Activated T-helper 1 cell treated with anti-CD3 and anti-CD28 coated beads, Interleukin-12 subunit alpha, Interleukin-12 subunit beta, Interleukin-2, Interleukin-4 antibody, amounts not matched to agents 30 ng/mL and 10 ng/mL and 1 ng/mL, durations not matched to agents 14 hours and 24 hours and 36 hours (primary cell): ENCODE data around the gene PIMREG. TPM values are rescaled to one million over a fixed set of nuclear protein-coding genes. Genes with fewer than 3 reads are reported as not detected.
"Not testable (repeated sequence)": the region's sequence is repeated elsewhere in the genome, so short reads cannot be mapped to it uniquely, and the experiment has no call there.

Experiments
- DNase-seq: peaks from one replicate; pipeline ENCODE4 v3.0.0; 2021; ENCODE audit warnings: low spot score
- H3K27ac Mint-ChIP-seq: one replicate; pipeline ENCODE4 v1.8.0; 2021; ENCODE audit warnings: mild to moderate bottlenecking, mixed read lengths
- H3K27me3 Mint-ChIP-seq: one replicate; pipeline ENCODE4 v1.8.0; 2022; ENCODE audit warnings: mild to moderate bottlenecking, moderate library complexity, mixed read lengths; ENCODE audit not compliant: insufficient read depth
- H3K36me3 Mint-ChIP-seq: one replicate; pipeline ENCODE4 v1.8.0; 2021; ENCODE audit warnings: low read depth, mixed read lengths
- H3K4me1 Mint-ChIP-seq: one replicate; pipeline ENCODE4 v1.8.0; 2021; ENCODE audit warnings: low read depth, mixed read lengths
- H3K4me3 Mint-ChIP-seq: one replicate; pipeline ENCODE4 v1.8.0; 2021; ENCODE audit warnings: mild to moderate bottlenecking, moderate library complexity, mixed read lengths
- H3K9me3 Mint-ChIP-seq: one replicate; pipeline ENCODE4 v1.8.0; 2021; ENCODE audit warnings: mixed read lengths
- intact Hi-C: fragments of 100-400 bp; cut with micrococcal nuclease; formaldehyde crosslinking; loops from one replicate; pipeline ENCODE4 v1.15.1; 2024
- total RNA-seq: library from RNA; stranded (reverse); gene quantifications from 2 replicates; pipeline ENCODE4 v1.2.3, GENCODE V29; 2022

The PIMREG gene
- total RNA-seq, 1 donor from 2014 or later = 6.8 TPM

GRCh38 chr17:6479622-6480302 lies 35.5 kb downstream of the PIMREG start:
- intact Hi-C loops = no loop called here
- Mint-ChIP-seq H3K27me3 (peaks cover 3% of the 10 kb centered on the region), H3K27ac (no peak overlapping the region), H3K4me3 (no peak overlapping the region), H3K9me3 (no peaks in the 10 kb centered on the region), H3K36me3 (no peaks in the 10 kb centered on the region), H3K4me1 (no peaks in the 10 kb centered on the region)
- no peak for DNase-seq

GRCh38 chr17:6480303-6480675 lies 36.0 kb downstream of the PIMREG start:
- intact Hi-C loops = no loop called here
- Mint-ChIP-seq H3K27me3 (peaks cover 5% of the 10 kb centered on the region), H3K9me3 (no peaks in the 10 kb centered on the region)

GRCh38 chr17:6482105-6482455 lies 37.8 kb downstream of the PIMREG start:
- Mint-ChIP-seq H3K9me3 (no peaks in the 10 kb centered on the region), H3K27me3 (peaks cover 7% of the 10 kb centered on the region), H3K27ac (no peak overlapping the region), H3K36me3 (no peaks in the 10 kb centered on the region), H3K4me3 (no peak overlapping the region), H3K4me1 (no peaks in the 10 kb centered on the region)
- no peak for DNase-seq
- intact Hi-C loops = no loop called here

More at GRCh38 chr17:6480303-6480675, 36.0 kb downstream of the PIMREG start:
- Mint-ChIP-seq H3K4me3 (no peak overlapping the region), H3K4me1 (no peaks in the 10 kb centered on the region), H3K36me3 (no peaks in the 10 kb centered on the region), H3K27ac (no peak overlapping the region)
- no peak for DNase-seq

GRCh38 chr17:6482796-6483195 lies 38.5 kb downstream of the PIMREG start:
- intact Hi-C loops, H3K4me1 Mint-ChIP-seq, H3K27me3 Mint-ChIP-seq, H3K4me3 Mint-ChIP-seq, H3K27ac Mint-ChIP-seq, H3K9me3 Mint-ChIP-seq, H3K36me3 Mint-ChIP-seq, DNase-seq: not testable (repeated sequence)

- peaks cover 7% of the 10 kb centered on the region for H3K27me3 Mint-ChIP-seq
- no peak overlapping the region for H3K4me3 Mint-ChIP-seq
- no peak overlapping the region for H3K27ac Mint-ChIP-seq
- H3K9me3 Mint-ChIP-seq = no peaks in the 10 kb centered on the region
- H3K36me3 Mint-ChIP-seq = no peaks in the 10 kb centered on the region
- no peak for DNase-seq
- intact Hi-C loops = no loop called here
- H3K4me1 Mint-ChIP-seq = no peaks in the 10 kb centered on the region
Observed at GRCh38 chr17:6483507-6483906, 39.3 kb downstream of the PIMREG start.

GRCh38 chr17:6485646-6486412 lies 41.6 kb downstream of the PIMREG start:
- DNase-seq = no peak
- Mint-ChIP-seq H3K27me3 (peaks cover 7% of the 10 kb centered on the region), H3K4me1 (no peaks in the 10 kb centered on the region), H3K27ac (no peak overlapping the region), H3K4me3 (no peak overlapping the region), H3K36me3 (no peaks in the 10 kb centered on the region), H3K9me3 (no peaks in the 10 kb centered on the region)
- intact Hi-C loops = no loop called here

GRCh38 chr17:6487251-6488007 lies 43.2 kb downstream of the PIMREG start:
- no peak for DNase-seq
- H3K4me1 Mint-ChIP-seq = no peaks in the 10 kb centered on the region
- H3K27me3 Mint-ChIP-seq = peaks cover 5% of the 10 kb centered on the region
- no peaks in the 10 kb centered on the region for H3K36me3 Mint-ChIP-seq
- no peak overlapping the region for H3K4me3 Mint-ChIP-seq
- no peak overlapping the region for H3K27ac Mint-ChIP-seq
- intact Hi-C loops = no loop called here
- H3K9me3 Mint-ChIP-seq = no peaks in the 10 kb centered on the region

- no peaks in the 10 kb centered on the region for H3K4me1 Mint-ChIP-seq
- DNase-seq = no peak
- no peak overlapping the region for H3K27ac Mint-ChIP-seq
- H3K36me3 Mint-ChIP-seq = no peaks in the 10 kb centered on the region
- H3K4me3 Mint-ChIP-seq = no peak overlapping the region
- peaks cover 3% of the 10 kb centered on the region for H3K27me3 Mint-ChIP-seq
- H3K9me3 Mint-ChIP-seq = no peaks in the 10 kb centered on the region
- intact Hi-C loops = no loop called here
Observed at GRCh38 chr17:6488008-6488539, 43.8 kb downstream of the PIMREG start.

GRCh38 chr17:6489016-6489550 lies 44.8 kb downstream of the PIMREG start:
- H3K9me3 Mint-ChIP-seq = no peaks in the 10 kb centered on the region
- no peaks in the 10 kb centered on the region for H3K4me1 Mint-ChIP-seq
- DNase-seq = no peak
- H3K4me3 Mint-ChIP-seq = no peak overlapping the region
- no peaks in the 10 kb centered on the region for H3K36me3 Mint-ChIP-seq
- peaks cover 3% of the 10 kb centered on the region for H3K27me3 Mint-ChIP-seq
- H3K27ac Mint-ChIP-seq = no peak overlapping the region
- intact Hi-C loops = no loop called here

- Mint-ChIP-seq H3K27ac (no peak overlapping the region), H3K4me3 (no peak overlapping the region), H3K4me1 (peaks cover 9% of the 10 kb centered on the region), H3K36me3 (no peaks in the 10 kb centered on the region), H3K27me3 (peaks cover 5% of the 10 kb centered on the region), H3K9me3 (no peaks in the 10 kb centered on the region)
- DNase-seq = no peak
- intact Hi-C loops = no loop called here
Observed at GRCh38 chr17:6491071-6491700, 46.9 kb downstream of the PIMREG start.

GRCh38 chr17:6492892-6493674 lies 48.8 kb downstream of the PIMREG start:
- intact Hi-C loops = no loop called here
- H3K4me1 Mint-ChIP-seq = peaks cover 19% of the 10 kb centered on the region
- DNase-seq = no peak
- no peak overlapping the region for H3K27ac Mint-ChIP-seq
- no peaks in the 10 kb centered on the region for H3K9me3 Mint-ChIP-seq
- H3K27me3 Mint-ChIP-seq = peaks cover 7% of the 10 kb centered on the region
- no peaks in the 10 kb centered on the region for H3K36me3 Mint-ChIP-seq
- H3K4me3 Mint-ChIP-seq = no peak overlapping the region
